ENCODE results near the gene SERPINB1.
"Not testable (repeated sequence)": the region's sequence is repeated elsewhere in the genome, so short reads cannot be mapped to it uniquely, and the experiment has no call there.

The SERPINB1 gene

DNA sequence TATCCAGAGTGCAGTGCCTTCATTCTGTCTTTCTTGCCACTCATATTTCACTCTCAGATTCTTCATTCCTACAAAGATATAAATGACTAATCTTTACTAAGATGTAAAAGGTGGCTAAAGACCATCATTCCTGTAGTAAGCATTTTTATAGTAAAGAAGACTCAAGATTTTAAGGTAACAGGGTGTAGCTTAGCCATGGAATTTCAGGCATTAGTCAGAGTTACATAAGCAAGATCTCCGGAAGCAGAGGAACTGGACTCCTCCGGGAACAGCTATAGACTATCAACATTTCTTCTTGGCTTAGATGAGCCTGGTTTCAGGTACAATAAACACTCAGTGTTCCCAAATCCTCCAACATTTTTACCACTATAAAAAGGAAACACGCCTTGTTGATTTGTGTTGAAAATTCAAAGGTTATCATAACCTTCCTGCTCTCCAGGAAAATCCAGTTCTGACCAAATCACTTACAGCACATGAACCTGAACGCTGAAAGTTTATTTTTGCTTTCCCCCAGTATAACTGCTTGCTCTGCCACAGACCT lies 23.7 kb downstream of the SERPINB1 start:
- no peak for DNase-seq (ENCODE audit: low spot score)

DNA sequence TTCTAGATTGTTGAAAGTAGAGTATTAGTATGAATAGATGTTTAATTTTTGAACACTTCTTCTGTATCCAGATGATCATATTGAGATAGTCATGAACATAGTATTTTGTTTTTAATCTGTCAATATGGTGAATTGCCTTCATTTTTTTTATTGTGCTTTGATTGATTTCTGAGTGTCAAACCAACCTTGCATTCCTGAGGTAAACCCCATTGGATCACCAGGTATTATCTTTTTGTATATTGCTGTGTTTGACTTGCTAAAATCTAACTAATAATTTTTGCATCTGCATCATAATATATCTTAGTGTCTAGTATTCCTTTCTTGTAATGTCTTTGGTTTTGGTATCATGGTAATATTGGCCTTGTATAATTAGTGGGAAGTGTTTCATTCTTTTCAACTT lies 25.5 kb downstream of the SERPINB1 start:
- DNase-seq (ENCODE audit: low spot score), result no peak

DNA sequence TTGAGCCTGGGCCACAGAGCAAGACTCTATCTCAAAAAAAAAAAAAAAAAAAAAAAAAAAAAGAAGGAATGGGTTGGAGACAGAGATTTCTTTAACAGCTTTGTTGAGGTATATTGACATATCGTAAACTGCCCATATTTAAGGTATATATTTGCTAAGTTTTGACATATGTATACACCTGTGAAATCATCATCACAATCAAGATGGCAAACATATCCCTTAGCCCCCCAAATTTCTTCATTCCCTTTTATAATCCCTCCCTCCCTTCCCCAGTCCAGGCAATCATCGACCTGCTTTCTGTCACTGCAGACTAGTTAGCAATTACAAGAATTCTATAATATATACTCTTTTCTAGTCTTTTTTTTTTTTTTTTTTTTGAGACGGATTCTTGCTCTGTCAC lies 29.0 kb downstream of the SERPINB1 start:
- DNase-seq (ENCODE audit: low spot score), result no peak

DNA sequence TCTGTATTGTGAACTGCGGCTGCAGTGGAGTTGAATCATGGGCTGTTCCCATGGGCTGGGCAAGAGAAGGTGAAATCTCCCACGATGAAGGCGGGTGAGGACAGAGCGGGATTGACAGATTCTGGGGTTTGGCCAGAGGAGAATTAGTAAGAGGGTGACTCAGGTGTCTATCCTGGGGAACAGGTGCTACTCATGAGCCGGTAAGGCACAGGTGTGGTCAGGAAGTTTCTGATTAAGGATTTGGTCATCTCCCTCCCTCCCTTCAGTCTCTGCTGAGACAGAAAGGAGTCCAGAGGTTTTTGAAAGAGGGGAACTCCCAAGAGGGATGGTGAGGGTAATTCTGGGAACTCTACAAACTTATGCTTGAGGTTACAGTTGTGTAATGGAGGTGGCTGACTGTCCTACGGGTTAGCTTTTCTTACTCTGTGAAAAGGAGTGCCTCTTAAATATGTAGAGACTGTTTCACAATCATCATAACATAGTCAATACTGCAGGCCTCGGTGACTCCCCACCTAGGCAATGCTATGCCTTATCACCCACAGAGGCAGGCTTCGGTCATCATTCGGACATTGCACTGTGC lies 31.5 kb downstream of the SERPINB1 start:
- no peak for DNase-seq (ENCODE audit: low spot score)

DNA sequence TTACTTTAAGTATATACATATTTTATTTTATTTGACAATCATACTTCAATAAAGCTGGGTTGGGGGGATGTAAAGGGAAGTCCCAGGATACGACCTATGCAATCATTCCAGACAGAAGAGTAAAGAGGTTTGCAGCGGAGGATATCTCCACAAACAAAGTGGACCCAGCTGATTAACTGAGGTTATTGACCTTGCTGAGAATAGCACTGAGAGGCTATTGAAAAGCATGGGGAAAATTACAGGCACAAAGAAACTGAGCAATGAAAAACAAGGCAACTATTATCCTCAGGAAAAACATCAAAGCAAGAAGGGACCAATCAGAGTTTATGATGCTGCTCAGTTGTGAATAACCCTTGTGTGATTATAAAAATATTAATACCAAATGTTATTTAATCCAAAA lies 32.6 kb downstream of the SERPINB1 start:
- DNase-seq (ENCODE audit: low spot score), result no peak

DNA sequence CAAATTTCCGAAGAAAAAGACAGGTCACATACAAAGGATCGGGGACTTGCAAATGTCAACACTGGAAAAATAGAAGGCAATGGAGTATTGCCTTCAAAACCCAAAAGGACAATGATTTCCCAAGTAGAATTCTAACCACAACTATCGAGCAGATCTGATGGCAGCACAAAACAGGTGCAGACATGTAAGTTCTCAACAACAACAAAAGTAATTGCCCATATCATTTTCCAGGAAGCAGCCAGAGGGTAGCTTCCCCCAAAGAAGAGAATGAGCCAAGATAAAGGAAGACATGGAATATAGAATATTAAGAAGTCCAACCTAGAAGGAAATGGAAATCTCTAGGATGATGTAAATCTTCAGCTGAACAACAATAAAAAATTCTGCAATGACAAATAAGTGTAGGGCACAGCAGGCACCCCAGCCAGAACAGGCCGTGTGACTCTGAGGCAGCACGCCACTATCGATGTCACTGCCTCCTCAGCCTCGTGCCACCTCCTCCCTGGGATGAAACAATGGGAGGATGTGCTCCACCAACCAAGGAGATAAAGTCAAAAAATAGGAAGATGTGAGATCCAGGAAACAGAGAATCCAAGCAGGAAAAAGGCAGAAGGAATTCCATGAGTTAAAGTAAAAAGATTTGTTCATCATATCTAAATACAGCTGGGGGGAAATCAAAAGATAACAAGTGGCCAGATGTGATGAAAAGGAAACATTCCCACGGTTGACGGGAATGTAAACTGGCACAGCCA lies 34.1 kb downstream of the SERPINB1 start:
- peak; percentile 77 for DNase-seq (ENCODE audit: low spot score)

DNA sequence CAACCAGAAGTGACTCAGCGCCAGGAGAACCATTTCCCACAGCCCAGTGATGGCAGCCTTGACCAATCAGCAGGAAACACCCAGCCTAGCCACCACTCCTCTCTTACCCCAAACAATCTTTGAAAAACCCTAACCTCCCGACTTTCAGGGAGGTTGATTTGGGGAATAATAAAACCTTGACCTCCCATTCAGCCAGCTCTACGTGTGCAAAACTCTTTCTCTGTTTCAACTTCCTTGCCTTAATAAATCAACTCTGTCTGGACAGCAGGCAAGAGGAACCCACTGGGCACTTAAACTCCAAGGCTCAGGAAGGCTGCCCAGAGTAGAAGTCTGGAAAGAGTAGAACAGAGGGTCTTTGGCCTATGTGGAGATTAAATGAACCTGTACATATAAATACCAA lies 35.0 kb downstream of the SERPINB1 start:
- no peak for DNase-seq (ENCODE audit: low spot score)

DNA sequence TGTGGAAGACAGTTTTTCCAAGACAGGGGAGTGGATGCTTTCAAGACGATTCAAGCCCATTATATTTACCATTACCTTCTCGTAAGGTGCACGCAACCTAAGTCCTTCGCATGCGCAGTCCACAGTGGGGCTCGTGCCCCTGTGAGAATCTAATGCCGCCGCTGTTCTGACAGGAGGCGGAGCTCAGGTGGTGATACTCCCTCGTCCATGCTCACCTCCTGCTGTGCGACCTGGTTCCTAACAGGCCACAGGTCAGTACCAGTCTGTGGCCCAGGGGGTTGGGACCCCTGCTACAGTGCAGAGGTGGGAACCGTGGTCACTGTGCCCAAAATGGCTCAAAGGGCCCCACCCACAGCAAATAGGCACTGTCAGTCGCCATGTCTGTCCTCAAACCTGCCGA lies 36.6 kb downstream of the SERPINB1 start:
- DNase-seq (ENCODE audit: low spot score), result no peak

DNA sequence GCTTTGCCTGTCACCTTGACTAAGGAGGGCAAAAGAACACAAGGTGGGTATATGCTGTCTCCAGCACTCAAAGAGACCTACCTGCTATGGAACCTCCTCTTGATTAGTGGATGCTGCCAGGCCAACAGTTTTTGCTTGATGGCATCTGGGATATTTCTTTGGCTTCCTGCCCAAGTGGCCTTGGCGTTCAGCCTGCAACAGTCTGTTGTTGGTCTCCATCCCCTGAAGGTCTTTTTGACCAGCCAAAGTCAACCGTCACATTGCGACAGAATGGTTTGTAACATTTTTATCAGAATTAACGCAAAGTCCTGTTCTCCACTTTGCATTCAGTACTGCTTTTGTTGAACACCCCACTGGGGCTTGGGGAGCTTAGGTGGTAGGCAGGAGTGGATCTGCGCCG lies 37.1 kb downstream of the SERPINB1 start:
- no peak for DNase-seq (ENCODE audit: low spot score)

DNA sequence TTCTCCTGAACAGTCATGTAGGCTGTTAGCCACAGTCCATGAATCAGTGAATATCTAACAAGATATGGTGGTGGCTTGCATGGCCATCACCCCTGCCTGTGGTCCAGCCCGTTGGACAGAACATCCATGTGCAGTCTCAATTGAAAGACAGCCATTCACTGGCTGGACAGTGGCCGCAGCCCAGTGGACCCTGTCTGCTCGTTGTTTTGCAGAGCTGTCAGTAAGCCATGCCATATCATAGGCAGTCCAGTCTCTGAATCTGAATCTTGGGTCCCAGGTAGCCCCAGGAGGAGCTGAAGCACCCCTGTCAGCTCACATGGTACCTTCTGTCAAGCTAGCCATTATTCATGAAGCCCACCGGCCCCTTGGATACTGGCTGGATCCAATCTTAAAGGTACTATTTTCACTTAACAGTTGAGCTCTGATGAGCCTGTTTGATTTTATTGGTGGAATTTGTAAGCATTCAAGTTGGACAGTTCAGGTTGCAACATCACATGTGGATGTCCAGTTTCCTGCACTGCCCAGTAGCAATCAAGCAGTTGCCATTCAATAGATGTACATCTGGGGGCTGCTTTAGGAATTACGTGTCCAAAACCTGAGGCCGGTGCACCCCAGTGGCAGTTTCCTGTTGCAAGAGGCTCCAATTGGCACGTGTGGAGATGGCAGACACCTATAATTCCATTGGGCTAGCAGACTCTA lies 37.8 kb downstream of the SERPINB1 start:
- no peak for DNase-seq (ENCODE audit: low spot score)

DNA sequence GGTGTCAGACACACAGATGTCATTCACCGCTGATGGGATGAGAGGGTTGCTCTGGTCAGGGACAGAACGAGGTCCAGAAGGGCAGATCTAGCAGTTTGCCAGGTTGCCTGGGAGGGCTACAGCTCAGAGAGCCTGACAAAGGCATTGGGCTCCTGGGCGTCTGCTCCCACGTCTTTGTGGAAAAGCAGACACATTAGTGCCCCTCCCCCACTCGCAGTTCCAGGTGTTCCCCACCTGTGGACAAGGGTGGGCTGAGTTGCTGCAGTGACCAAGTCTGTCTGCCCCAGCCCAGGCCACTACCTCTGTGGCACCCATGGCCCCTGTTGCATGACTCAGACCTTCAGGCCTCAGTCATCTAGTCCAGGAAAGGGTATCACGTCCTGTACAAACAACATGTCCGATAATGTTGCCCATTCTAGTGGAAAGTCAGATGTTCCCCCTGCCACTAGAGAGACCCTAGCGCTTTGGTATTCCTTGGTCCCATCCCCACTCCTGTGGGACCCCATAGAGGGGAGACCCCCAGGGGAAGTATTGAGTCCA lies 39.1 kb downstream of the SERPINB1 start:
- DNase-seq (ENCODE audit: low spot score), result no peak

DNA sequence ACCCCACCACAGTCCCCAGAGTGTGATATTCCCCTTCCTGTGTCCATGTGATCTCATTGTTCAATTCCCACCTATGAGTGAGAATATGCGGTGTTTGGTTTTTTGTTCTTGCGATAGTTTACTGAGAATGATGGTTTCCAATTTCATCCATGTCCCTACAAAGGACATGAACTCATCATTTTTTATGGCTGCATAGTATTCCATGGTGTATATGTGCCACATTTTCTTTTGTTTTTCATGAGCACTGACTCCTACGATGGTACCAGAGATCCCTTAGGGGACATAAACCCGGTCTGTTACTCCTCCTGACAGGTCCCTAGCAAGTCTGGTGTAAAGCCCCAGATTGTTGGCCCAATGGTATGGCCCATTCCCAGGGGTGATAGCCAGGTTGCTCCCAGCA lies 40.0 kb downstream of the SERPINB1 start:
- DNase-seq (ENCODE audit: low spot score), result not testable (repeated sequence)

DNA sequence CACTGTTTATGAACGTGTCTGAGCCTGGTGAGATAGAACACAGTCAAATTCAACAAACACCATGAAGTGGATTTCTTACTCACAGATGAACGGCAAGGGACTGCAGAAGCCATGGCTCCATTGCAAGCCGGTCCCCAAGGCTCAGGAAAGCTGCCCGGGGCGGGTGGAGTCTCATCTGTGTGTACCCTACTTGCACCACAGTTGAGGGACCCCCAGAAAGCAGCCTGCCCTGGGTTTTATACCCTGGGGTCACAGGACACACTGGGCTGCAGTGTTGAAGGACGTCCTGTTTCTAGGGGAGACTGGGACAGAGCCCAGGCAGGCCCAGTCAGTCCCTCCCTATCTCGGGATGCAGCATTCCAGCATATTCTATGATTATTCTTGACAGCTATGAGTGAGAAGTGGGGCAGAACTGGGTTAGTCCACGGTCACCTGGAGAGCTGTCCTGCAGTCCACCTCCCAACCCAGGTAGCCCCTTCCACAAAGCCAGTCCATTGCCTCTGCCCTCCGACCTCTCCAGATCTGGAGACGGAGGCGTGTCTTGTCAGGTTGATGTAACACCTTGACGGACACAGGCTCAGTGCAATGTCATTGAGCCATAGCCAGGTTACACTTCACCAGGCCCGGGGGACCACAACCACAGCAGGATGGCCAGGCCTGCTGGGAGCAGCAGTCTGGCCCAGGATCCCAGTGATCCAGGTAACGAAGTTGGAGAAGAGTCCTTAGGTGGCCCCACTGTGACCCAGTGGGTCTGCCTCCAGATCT lies 40.9 kb downstream of the SERPINB1 start:
- DNase-seq (ENCODE audit: low spot score), result no peak

DNA sequence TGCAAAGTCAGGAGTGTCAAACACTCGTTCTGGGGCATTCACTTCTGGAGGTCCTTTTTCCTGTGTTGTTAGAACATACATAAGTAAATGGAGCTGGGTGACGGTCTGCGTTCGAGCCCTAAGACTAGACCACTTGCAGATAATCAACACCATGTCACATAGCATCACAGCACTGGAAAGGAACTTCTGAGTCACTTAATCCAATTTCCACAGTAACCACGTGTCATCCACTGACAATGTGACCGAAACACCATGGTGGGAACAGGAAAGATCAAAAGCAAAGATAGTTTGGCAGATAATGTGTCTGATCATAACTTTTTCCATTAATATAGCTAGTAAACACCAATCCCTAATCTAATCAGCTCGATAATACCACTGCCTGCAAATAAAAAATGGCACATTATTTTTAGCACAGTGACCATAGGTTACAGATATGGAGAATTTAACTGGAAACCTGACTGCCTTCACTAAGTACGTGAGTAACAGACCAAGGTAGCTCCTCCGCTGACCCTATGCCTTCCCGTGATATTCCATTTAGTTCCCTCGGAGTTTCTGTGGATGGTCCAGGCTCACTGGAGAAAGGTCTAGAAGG lies 41.6 kb downstream of the SERPINB1 start:
- no peak for DNase-seq (ENCODE audit: low spot score)

DNA sequence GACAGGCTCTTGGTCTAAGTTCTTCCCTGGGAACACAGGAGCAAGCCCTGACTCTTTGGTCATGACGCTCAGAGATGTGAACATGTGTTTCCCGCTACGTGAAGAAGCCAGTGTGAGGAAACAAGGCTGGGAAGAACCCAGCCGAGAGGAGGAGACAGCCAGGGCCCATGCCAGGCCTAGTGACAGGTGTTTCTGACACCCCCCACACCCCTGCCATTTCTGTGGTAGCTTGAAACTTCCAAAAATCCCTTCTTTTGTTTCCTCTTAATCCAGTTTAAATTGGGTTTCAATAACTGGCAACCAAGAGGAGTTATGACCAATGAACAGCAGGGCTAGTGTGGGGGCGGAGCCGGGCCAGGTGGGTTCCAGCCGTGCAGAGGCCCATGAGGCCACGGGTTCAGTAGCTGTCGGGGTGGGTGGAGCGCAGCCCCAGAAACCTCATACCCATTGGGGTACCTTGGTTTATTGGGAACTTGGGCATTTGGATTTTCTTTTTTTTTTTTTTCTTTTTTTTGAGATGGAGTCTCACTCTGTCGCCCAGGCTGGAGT lies 43.0 kb downstream of the SERPINB1 start:
- DNase-seq (ENCODE audit: low spot score), result no peak

DNA sequence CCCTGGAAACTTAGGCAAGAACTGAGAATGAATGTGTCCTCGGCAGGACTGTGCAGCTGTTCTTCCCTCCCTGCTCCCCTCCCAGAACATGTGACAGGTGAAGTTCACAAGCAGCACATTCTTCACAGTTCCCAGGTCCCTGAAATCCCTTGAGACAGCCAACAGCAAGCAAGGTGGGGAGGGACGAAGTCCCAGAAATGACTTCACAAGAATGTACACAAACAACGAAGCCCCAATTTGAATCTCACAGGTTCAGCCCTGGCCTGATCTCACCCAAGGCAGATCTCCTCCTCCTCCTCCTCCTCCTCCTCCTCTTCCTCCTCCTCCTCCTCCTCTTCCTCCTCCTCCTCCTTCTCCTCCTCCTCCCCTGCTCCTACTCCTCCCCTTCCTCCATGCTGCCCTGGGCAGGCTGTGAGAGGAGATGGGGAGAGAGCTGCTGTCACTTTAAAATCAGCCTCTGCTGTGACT lies 44.1 kb downstream of the SERPINB1 start:
- DNase-seq (ENCODE audit: low spot score), result no peak

DNA sequence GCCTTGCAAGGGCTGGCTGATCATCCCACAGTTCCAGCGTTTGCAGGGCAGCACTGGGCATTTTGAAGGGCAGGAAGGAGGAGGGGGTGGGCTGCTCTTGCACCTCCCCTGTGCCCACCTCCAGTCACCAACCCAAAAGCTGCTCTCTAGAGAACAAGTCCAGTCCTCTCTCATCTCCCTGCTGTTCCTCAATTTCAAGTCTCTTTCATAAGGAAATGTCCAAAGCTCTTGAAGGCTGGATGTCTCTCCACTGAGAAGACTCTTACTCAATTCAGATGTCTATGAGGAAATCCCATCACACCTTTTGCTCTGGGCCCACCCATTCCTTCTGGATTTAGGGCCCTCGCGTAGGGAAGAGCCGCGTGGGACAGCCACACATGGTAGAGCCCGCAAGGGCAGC lies 44.8 kb downstream of the SERPINB1 start:
- DNase-seq (ENCODE audit: low spot score), result no peak

DNA sequence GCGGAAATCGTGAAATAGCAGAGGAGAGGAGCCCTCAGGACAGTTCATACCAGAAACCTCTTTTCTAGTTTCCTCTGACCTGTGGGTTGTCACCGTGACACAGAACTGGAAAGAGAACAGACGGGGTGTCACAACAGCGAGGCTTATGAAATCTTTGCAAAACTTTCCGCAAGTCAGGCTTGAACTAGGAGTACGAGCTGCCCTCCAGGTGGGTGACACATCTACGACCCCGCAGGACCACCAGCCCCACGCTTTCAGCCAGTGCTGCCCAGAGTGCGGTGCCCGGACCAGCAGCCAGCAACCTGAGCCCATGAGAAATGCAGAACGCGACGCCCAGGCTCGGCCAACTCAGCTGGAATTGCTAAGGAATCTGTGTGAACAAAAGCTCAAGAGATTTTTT lies 45.7 kb downstream of the SERPINB1 start:
- no peak for DNase-seq (ENCODE audit: low spot score)

DNA sequence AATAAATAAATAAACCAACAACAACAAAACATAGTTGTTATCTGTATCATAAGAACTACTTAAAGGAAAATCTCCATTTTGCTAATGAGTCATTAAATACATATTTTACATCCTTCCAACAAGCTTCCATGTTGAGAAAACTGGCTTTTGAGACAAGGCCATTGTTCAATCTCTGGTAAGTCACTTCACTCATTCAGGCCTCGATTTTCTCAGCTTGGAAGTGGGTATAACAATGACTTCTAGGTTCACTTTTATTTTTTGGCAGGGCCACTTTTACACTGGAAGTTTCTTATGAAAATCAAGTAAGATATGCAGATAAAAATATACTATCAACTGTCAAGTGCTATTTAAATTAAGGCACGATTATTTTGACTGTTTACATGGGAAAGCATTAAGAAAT lies 46.5 kb downstream of the SERPINB1 start:
- no peak for DNase-seq (ENCODE audit: low spot score)

DNA sequence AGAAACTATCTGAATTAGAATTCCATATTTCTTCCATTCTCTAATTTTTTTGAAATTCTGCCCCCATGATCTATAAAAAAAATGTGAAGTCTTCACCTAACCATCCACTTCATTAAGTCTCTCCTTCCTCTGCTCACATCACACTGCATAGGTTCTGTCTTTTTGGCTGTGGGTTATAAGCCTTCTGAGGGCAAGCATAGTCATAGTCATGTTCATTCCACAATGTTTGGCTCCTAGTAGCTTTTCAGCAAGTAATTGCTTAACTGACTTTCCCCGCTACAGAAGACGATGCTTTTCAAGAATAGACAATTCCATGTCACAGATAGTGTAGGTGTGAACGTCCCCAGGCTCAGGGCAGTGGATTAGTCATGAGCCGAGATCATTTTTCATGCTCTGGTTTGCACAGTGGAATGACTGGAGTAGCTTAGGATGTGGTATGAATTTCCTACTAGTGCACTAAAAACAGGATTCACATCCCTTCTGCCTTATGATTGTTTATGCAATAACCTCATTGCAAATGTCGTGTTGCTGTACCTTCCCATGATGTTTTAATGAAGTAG lies 47.4 kb downstream of the SERPINB1 start:
- no peak for DNase-seq (ENCODE audit: low spot score)

Measured in Ammon's horn (tissue), 1 donor.